Endodermal cell (in vitro differentiated cells): Measurements from ENCODE around the gene LRMDA. TPM values are rescaled to one million over a fixed set of nuclear protein-coding genes. Genes with fewer than 3 reads are reported as not detected.

Source experiments
- DNase-seq: peaks from one replicate; pipeline ENCODE4 v3.0.0-alpha.2; 2017
- H3K27ac ChIP-seq: 2 replicates; pipeline ENCODE4 v1.5.1; 2013; ENCODE audit warnings: mild to moderate bottlenecking, low read depth, low read length, moderate library complexity
- H3K27me3 ChIP-seq: 2 replicates; pipeline ENCODE4 v1.6.1; 2013; ENCODE audit warnings: mild to moderate bottlenecking, low read length, moderate library complexity; ENCODE audit not compliant: insufficient read depth, control insufficient read depth, poor library complexity, severe bottlenecking
- H3K36me3 ChIP-seq: 2 replicates; pipeline ENCODE4 v1.7.0; 2013; ENCODE audit warnings: mild to moderate bottlenecking, low read length, moderate library complexity; ENCODE audit not compliant: control insufficient read depth, insufficient read depth
- H3K4me1 ChIP-seq: one replicate; pipeline ENCODE4 v1.7.0; 2013; ENCODE audit warnings: low read length; ENCODE audit not compliant: control insufficient read depth, insufficient read depth
- H3K4me3 ChIP-seq: 2 replicates; pipeline ENCODE4 v1.5.1; 2013; ENCODE audit warnings: mild to moderate bottlenecking, low read length, moderate library complexity
- H3K9ac ChIP-seq: 2 replicates; pipeline ENCODE4 v1.6.1; 2013; ENCODE audit warnings: mild to moderate bottlenecking, low read length, moderate library complexity; ENCODE audit not compliant: poor library complexity, severe bottlenecking; ENCODE audit errors: extremely low read depth
- H3K9me3 ChIP-seq: 2 replicates; pipeline ENCODE4 v1.6.1; 2013; ENCODE audit warnings: mild to moderate bottlenecking, low read length, moderate library complexity; ENCODE audit not compliant: control insufficient read depth
- H3K27ac Mint-ChIP-seq: 2 replicates; pipeline ENCODE4 v1.8.0; 2020; ENCODE audit warnings: mixed read lengths
- H3K27me3 Mint-ChIP-seq: 2 replicates; pipeline ENCODE4 v1.8.0; 2021; ENCODE audit warnings: mild to moderate bottlenecking, mixed read lengths; ENCODE audit not compliant: insufficient read depth
- H3K36me3 Mint-ChIP-seq: 2 replicates; pipeline ENCODE4 v1.8.0; 2020; ENCODE audit warnings: low read depth, mixed read lengths
- H3K4me1 Mint-ChIP-seq: 2 replicates; pipeline ENCODE4 v1.8.0; 2020; ENCODE audit warnings: mixed read lengths
- H3K4me3 Mint-ChIP-seq: 2 replicates; pipeline ENCODE4 v1.8.0; 2020; ENCODE audit warnings: mild to moderate bottlenecking, moderate library complexity, mixed read lengths
- H3K9me3 Mint-ChIP-seq: 2 replicates; pipeline ENCODE4 v1.8.0; 2020; ENCODE audit warnings: mild to moderate bottlenecking, mixed read lengths
- CTCF ChIP-seq: fragments of 200-600 bp; sonication (generic); conservative IDR thresholded peaks from 2 replicates; pipeline ENCODE4 v1.5.0; 2021; ENCODE audit warnings: antibody characterized with exemption, mild to moderate bottlenecking
- WGBS, 2 experiments: methylation state at CpG; one replicate each; pipeline versions ENCODE4 v1.1.5 to v1.1.7; 2013; ENCODE audit warnings: missing lambda C conversion rate in 2 of 2, mixed read lengths in 1 of 2; ENCODE audit not compliant: insufficient coverage in 1 of 2, insufficient read length in 1 of 2; 5-methylcytosine and 5-hydroxymethylcytosine counted together
- total RNA-seq, 2 donors: library from RNA; stranded (reverse); fragmentation: NEBNext Ultra II Directional in 1 of 2; extraction: Animal tissue kit (Norgen Biotek cat#: 25700) in 1 of 2; gene quantifications; 2 replicates in 1 of 2; 3 replicates in 1 of 2; pipeline ENCODE4 v1.2.1, GENCODE V29; 2021

Gene LRMDA
- total RNA-seq, 2 donors from 2014 or later, result 1.7 to 5.1 TPM

- Mint-ChIP-seq H3K9me3 (no peaks in the 10 kb centered on the region), H3K4me3 (no peak overlapping the region), H3K4me1 (peaks cover 2% of the 10 kb centered on the region), H3K27me3 (peaks cover 5% of the 10 kb centered on the region), H3K27ac (no peak overlapping the region), H3K36me3 (no peaks in the 10 kb centered on the region)
- Histone ChIP-seq H3K36me3 (no peaks in the 10 kb centered on the region), H3K9ac (no peak overlapping the region), H3K9me3 (no peaks in the 10 kb centered on the region), H3K4me1 (no peaks in the 10 kb centered on the region), H3K4me3 (no peak overlapping the region), H3K27ac (no peak overlapping the region), H3K27me3 (no peaks in the 10 kb centered on the region)
- no peak for DNase-seq
- WGBS, 2 experiments, result 94% methylated on average over 3 of the region's 3 CpGs; no CpG with 5 or more reads in 1 of the 2 experiments
- TF ChIP-seq CTCF, result no peak
Measured at GRCh38 chr10:75709811-75710210, 278.4 kb downstream of the LRMDA start.

GRCh38 chr10:75712242-75712880 is 280.9 kb downstream of the LRMDA start:
- H3K27me3 ChIP-seq, result no peaks in the 10 kb centered on the region
- no peaks in the 10 kb centered on the region for H3K9me3 Mint-ChIP-seq
- peaks cover 2% of the 10 kb centered on the region for H3K4me1 Mint-ChIP-seq
- H3K4me3 ChIP-seq, result no peak overlapping the region
- H3K27me3 Mint-ChIP-seq, result peaks cover 5% of the 10 kb centered on the region
- H3K4me3 Mint-ChIP-seq, result no peak overlapping the region
- H3K4me1 ChIP-seq, result no peaks in the 10 kb centered on the region
- H3K27ac ChIP-seq, result peak overlapping the region; percentile 76
- H3K9me3 ChIP-seq, result no peaks in the 10 kb centered on the region
- no peak for TF ChIP-seq CTCF
- H3K36me3 Mint-ChIP-seq, result no peaks in the 10 kb centered on the region
- no peak overlapping the region for H3K27ac Mint-ChIP-seq
- DNase-seq, result peak; percentile 48
- WGBS, 2 experiments, result 51 to 70% methylated on average over 7 to 21 of the region's 22 CpGs
- no peak overlapping the region for H3K9ac ChIP-seq
- H3K36me3 ChIP-seq, result no peaks in the 10 kb centered on the region

- Histone ChIP-seq H3K4me1 (no peaks in the 10 kb centered on the region), H3K9me3 (no peaks in the 10 kb centered on the region), H3K4me3 (no peak overlapping the region), H3K27me3 (no peaks in the 10 kb centered on the region), H3K9ac (no peak overlapping the region), H3K27ac (no peak overlapping the region), H3K36me3 (no peaks in the 10 kb centered on the region)
- 77 to 83% methylated on average over 1 to 3 of the region's 3 CpGs for WGBS, 2 experiments
- Mint-ChIP-seq H3K27ac (no peak overlapping the region), H3K9me3 (no peaks in the 10 kb centered on the region), H3K27me3 (peaks cover 5% of the 10 kb centered on the region), H3K36me3 (no peaks in the 10 kb centered on the region), H3K4me1 (peaks cover 2% of the 10 kb centered on the region), H3K4me3 (no peak overlapping the region)
- TF ChIP-seq CTCF, result no peak
- no peak for DNase-seq
Measured at GRCh38 chr10:75716506-75716905, 285.1 kb downstream of the LRMDA start.
